ENCODE results near the gene CBFA2T3.
A peak's percentile ranks its signal among the peaks of the same experiment; 100 is the strongest.

CBFA2T3 gene

GRCh38 chr16:88850531-88851199 lies 126.3 kb downstream of the CBFA2T3 start:
- DNase-seq (ENCODE audit: insufficient read length, low spot score) (no peak), FAIRE-seq (no peak)

GRCh38 chr16:88848557-88848956 lies 128.4 kb downstream of the CBFA2T3 start:
- FAIRE-seq, result no peak
- no peak for DNase-seq (ENCODE audit: insufficient read length, low spot score)

GRCh38 chr16:88847654-88848053 lies 129.4 kb downstream of the CBFA2T3 start:
- DNase-seq (ENCODE audit: insufficient read length, low spot score) (no peak), FAIRE-seq (no peak)

- FAIRE-seq (no peak), DNase-seq (ENCODE audit: insufficient read length, low spot score) (no peak)
These were observed 130.9 kb downstream of the CBFA2T3 start for GRCh38 chr16:88846088-88846487.

GRCh38 chr16:88844419-88845036 lies 132.5 kb downstream of the CBFA2T3 start:
- no peak for DNase-seq (ENCODE audit: insufficient read length, low spot score)
- no peak for FAIRE-seq

GRCh38 chr16:88843256-88843655 lies 133.8 kb downstream of the CBFA2T3 start:
- DNase-seq (ENCODE audit: insufficient read length, low spot score) (no peak), FAIRE-seq (no peak)

- DNase-seq (ENCODE audit: insufficient read length, low spot score) (no peak), FAIRE-seq (no peak)
These were observed 134.2 kb downstream of the CBFA2T3 start for GRCh38 chr16:88842806-88843205.

GRCh38 chr16:88842308-88842756 lies 134.7 kb downstream of the CBFA2T3 start:
- DNase-seq (ENCODE audit: insufficient read length, low spot score), result no peak

GRCh38 chr16:88841521-88842307 lies 135.3 kb downstream of the CBFA2T3 start:
- no peak for FAIRE-seq
- DNase-seq (ENCODE audit: insufficient read length, low spot score), result no peak

More at GRCh38 chr16:88842308-88842756, 134.7 kb downstream of the CBFA2T3 start:
- FAIRE-seq, result no peak

GRCh38 chr16:88840600-88841215 lies 136.3 kb downstream of the CBFA2T3 start:
- no peak for FAIRE-seq
- DNase-seq (ENCODE audit: insufficient read length, low spot score), result no peak

GRCh38 chr16:88839745-88840599 lies 137.0 kb downstream of the CBFA2T3 start:
- FAIRE-seq, result no peak
- no peak for DNase-seq (ENCODE audit: insufficient read length, low spot score)

- no peak for FAIRE-seq
These were observed 137.9 kb downstream of the CBFA2T3 start for GRCh38 chr16:88839026-88839529.

GRCh38 chr16:88838566-88838965 lies 138.4 kb downstream of the CBFA2T3 start:
- no peak for FAIRE-seq
- DNase-seq (ENCODE audit: insufficient read length, low spot score), result no peak

More at GRCh38 chr16:88839026-88839529, 137.9 kb downstream of the CBFA2T3 start:
- no peak for DNase-seq (ENCODE audit: insufficient read length, low spot score)

- FAIRE-seq (no peak), DNase-seq (ENCODE audit: insufficient read length, low spot score) (no peak)
These were observed 139.2 kb downstream of the CBFA2T3 start for GRCh38 chr16:88837806-88838205.

- FAIRE-seq (no peak), DNase-seq (ENCODE audit: insufficient read length, low spot score) (no peak)
These were observed 140.2 kb downstream of the CBFA2T3 start for GRCh38 chr16:88836791-88837190.

- DNase-seq (ENCODE audit: insufficient read length, low spot score), result no peak
- FAIRE-seq, result no peak
These were observed 141.2 kb downstream of the CBFA2T3 start for GRCh38 chr16:88835818-88836217.

- peak; percentile 52 for FAIRE-seq
- DNase-seq (ENCODE audit: insufficient read length, low spot score), result no peak
These were observed 141.6 kb downstream of the CBFA2T3 start for GRCh38 chr16:88835383-88835782.

GRCh38 chr16:88834670-88835069 lies 142.3 kb downstream of the CBFA2T3 start:
- DNase-seq (ENCODE audit: insufficient read length, low spot score) (no peak), FAIRE-seq (no peak)

- no peak for FAIRE-seq
- no peak for DNase-seq (ENCODE audit: insufficient read length, low spot score)
These were observed 143.9 kb downstream of the CBFA2T3 start for GRCh38 chr16:88833086-88833485.

GRCh38 chr16:88831838-88832237 lies 145.2 kb downstream of the CBFA2T3 start:
- FAIRE-seq (no peak), DNase-seq (ENCODE audit: insufficient read length, low spot score) (no peak)

Measured in HTR-8/SVneo (cell line).